K562 (cell line): ENCODE measurements around the gene TTC38. TPM values are rescaled to one million over a fixed set of nuclear protein-coding genes. Genes with fewer than 3 reads are reported as not detected.
A peak's percentile ranks its signal among the peaks of the same experiment; 100 is the strongest.

Source experiments
- HMGXB4 ChIP-seq: sonication (generic); formaldehyde crosslinking; IDR thresholded peaks from 2 replicates; pipeline ENCODE4 v1.8.1; 2023; ENCODE audit warnings: mild to moderate bottlenecking, missing genetic modification reagents
- PYGO2 ChIP-seq: fragments of 450-650 bp; IDR thresholded peaks from 2 replicates; pipeline ENCODE4 v1.6.1; 2016; ENCODE audit warnings: mild to moderate bottlenecking, missing genetic modification characterization, moderate library complexity, missing compliant biosample characterization
- RBM15 ChIP-seq: fragments of 200-400 bp; formaldehyde crosslinking; IDR thresholded peaks from 2 replicates; pipeline ENCODE4 v1.6.1; 2018; ENCODE audit warnings: mild to moderate bottlenecking, low read length, moderate library complexity; ENCODE audit not compliant: insufficient read depth
- SRSF7 ChIP-seq: fragments of 200-400 bp; formaldehyde crosslinking; optimal IDR thresholded peaks from 2 replicates; pipeline ENCODE3; 2017; ENCODE audit warnings: mild to moderate bottlenecking, low read depth, low read length
- TAL1 ChIP-seq: fragments of 450-650 bp; IDR thresholded peaks from 2 replicates; pipeline ENCODE4 v1.6.1; 2016; ENCODE audit warnings: mild to moderate bottlenecking
- ZNF140 ChIP-seq: fragments of 250-450 bp; sonication (Bioruptor Pico); IDR thresholded peaks from 2 replicates; pipeline ENCODE4 v1.8.0; 2021; ENCODE audit warnings: moderate library complexity, mild to moderate bottlenecking, inconsistent platforms
- ZNF184 ChIP-seq: sonication (generic); formaldehyde crosslinking; IDR thresholded peaks from 2 replicates; pipeline ENCODE4 v1.5.0; 2020; ENCODE audit warnings: missing genetic modification reagents
- ZNF407 ChIP-seq: fragments of 450-650 bp; IDR thresholded peaks from 2 replicates; pipeline ENCODE4 v1.6.1; 2016; ENCODE audit warnings: low read depth
- polyA plus RNA-seq, 8 experiments: library from polyadenylated mRNA; depleted of rRNA in 4 of 8; stranded (reverse) in 5 of 8; unstranded in 3 of 8; fragments of >200 nt; fragmentation: Nextera tagmentation in 2 of 8; fragmentation: Illumina TruSeq in 1 of 8; extraction: Ambion mirVana in 2 of 8; extraction: Trizol in 1 of 8; gene quantifications; 2 replicates each; pipeline versions ENCODE4 v1.2.1 to v1.2.3, GENCODE V29; 2011 to 2014; ENCODE audit warnings: inconsistent platforms in 1 of 8, missing spikeins in 1 of 8
- total RNA-seq, 7 experiments: library from RNA; depleted of rRNA in 6 of 7; stranded (reverse); fragments of >200 nt in 6 of 7; fragmentation: Illumina TruSeq in 2 of 7; extraction: Trizol in 2 of 7; gene quantifications; 2 replicates each; pipeline versions ENCODE4 v1.2.1 to v1.2.3, GENCODE V29; 2011 to 2021; ENCODE audit warnings: low replicate concordance in 1 of 7

TTC38 gene
- total and polyA plus RNA-seq, 9 of the 15 experiments (the other 6 are each of a cell fraction or from before 2014, with no cell fraction given): 0.84 to 28.4 (median 18.1) TPM

GRCh38 chr22:46241396-46242007, 26.3 kb upstream of the TTC38 start (continued):
- no peak for TF ChIP-seq HMGXB4 (CRISPR knock-in tag)
- peak; percentile 68 for TF ChIP-seq TAL1
- TF ChIP-seq ZNF407: no peak
- no peak for TF ChIP-seq RBM15
- TF ChIP-seq SRSF7: no peak
- TF ChIP-seq ZNF140 (CRISPR knock-in tag): no peak
- TF ChIP-seq PYGO2 (tag): no peak
- TF ChIP-seq ZNF184 (CRISPR knock-in tag): no peak
